CD4-positive, alpha-beta T cell (primary cell): ENCODE data around the gene IDUA. TPM values are rescaled to one million over a fixed set of nuclear protein-coding genes. Genes with fewer than 3 reads are reported as not detected.
"Not testable (repeated sequence)": the region's sequence is repeated elsewhere in the genome, so short reads cannot be mapped to it uniquely, and the experiment has no call there.

Experiments
- ATAC-seq: fragments of 200-7000 bp; cut with Tn5 transposase; one replicate; pipeline ENCODE4 v1.10.0; 2022; ENCODE audit warnings: mild to moderate bottlenecking; ENCODE audit not compliant: poor library complexity
- CTCF ChIA-PET: fragments of 350-600 bp; sonication (Branson Sonifier 250); formaldehyde crosslinking; loops from one replicate; lab custom pipeline; 2021; ENCODE audit warnings: antibody characterized with exemption, inconsistent platforms; lab: Charles Lee
- POLR2A ChIA-PET: fragments of 350-600 bp; sonication (Branson Sonifier 250); formaldehyde crosslinking; loops from one replicate; lab custom pipeline; 2021; ENCODE audit warnings: antibody characterized with exemption, inconsistent platforms; lab: Charles Lee
- DNase-seq, 14 experiments: peaks; one replicate each; pipeline ENCODE4 v3.0.0-alpha.2; 2013 to 2020; ENCODE audit warnings: mixed read lengths in 2 of 14
- H3K27ac ChIP-seq, 2 donors: one replicate each; pipeline versions ENCODE4 v1.5.1 to v1.7.0; 2013; ENCODE audit warnings: low read length in 2 of 2, low read depth in 1 of 2, mild to moderate bottlenecking in 1 of 2
- H3K27me3 ChIP-seq, 2 experiments: 1 replicate in 1 of 2; 2 replicates in 1 of 2; pipeline versions ENCODE4 v1.6.1 to v1.7.0; 2013; ENCODE audit warnings: low read length in 2 of 2, control low read depth in 1 of 2, mild to moderate bottlenecking in 1 of 2, moderate library complexity in 1 of 2; ENCODE audit not compliant: insufficient read depth in 2 of 2, control insufficient read depth in 1 of 2
- H3K36me3 ChIP-seq: one replicate; pipeline ENCODE4 v1.6.1; 2013; ENCODE audit warnings: low read length, control low read depth; ENCODE audit not compliant: insufficient read depth
- H3K4me1 ChIP-seq: one replicate; pipeline ENCODE4 v1.6.1; 2013; ENCODE audit warnings: low read length, control low read depth; ENCODE audit not compliant: insufficient read depth
- H3K4me3 ChIP-seq: one replicate; pipeline ENCODE4 v1.5.1; 2013; ENCODE audit warnings: mild to moderate bottlenecking, low read length, moderate library complexity
- H3K9me3 ChIP-seq, 2 experiments: 1 replicate in 1 of 2; 2 replicates in 1 of 2; pipeline versions ENCODE4 v1.6.1 to v1.7.0; 2013; ENCODE audit warnings: low read length in 2 of 2, mild to moderate bottlenecking in 2 of 2, control low read depth in 1 of 2, moderate library complexity in 1 of 2; ENCODE audit not compliant: control insufficient read depth in 1 of 2, insufficient read depth in 1 of 2
- H3K27ac Mint-ChIP-seq: one replicate; pipeline ENCODE4 v1.8.0; 2020; ENCODE audit warnings: mixed read lengths
- H3K27me3 Mint-ChIP-seq: one replicate; pipeline ENCODE4 v1.8.0; 2021; ENCODE audit warnings: mixed read lengths
- H3K36me3 Mint-ChIP-seq: one replicate; pipeline ENCODE4 v1.8.0; 2021; ENCODE audit warnings: low read depth, mixed read lengths
- H3K4me1 Mint-ChIP-seq: one replicate; pipeline ENCODE4 v1.8.0; 2021; ENCODE audit warnings: low read depth, mixed read lengths
- H3K4me3 Mint-ChIP-seq: one replicate; pipeline ENCODE4 v1.8.0; 2020; ENCODE audit warnings: mild to moderate bottlenecking, mixed read lengths
- H3K9me3 Mint-ChIP-seq: one replicate; pipeline ENCODE4 v1.8.0; 2020; ENCODE audit warnings: mixed read lengths
- CTCF ChIP-seq: fragments of 200-600 bp; IDR thresholded peaks from one replicate; pipeline ENCODE4 v1.8.0; 2022; ENCODE audit warnings: antibody characterized with exemption, mild to moderate bottlenecking
- intact Hi-C, 2 experiments: fragments of 100-400 bp; cut with DNase I in 1 of 2; cut with micrococcal nuclease in 1 of 2; formaldehyde crosslinking; loops; one replicate each; pipeline versions ENCODE4 v1.15.1 to v1.9.0; 2023 to 2025; cut with DNase I, micrococcal nuclease
- total RNA-seq, 174 experiments: library from RNA in 2 of 174; stranded (reverse) in 2 of 174; gene quantifications; one replicate each; pipeline ENCODE4 v1.2.3 and lab custom pipeline; 2021 to 2026

Gene IDUA
- total RNA-seq, 2 experiments from 2014 or later: 70.2 to 77.8 TPM

- Mint-ChIP-seq H3K4me1 (peaks cover 11% of the 10 kb centered on the region), H3K4me3 (peak overlapping the region; percentile 63), H3K36me3 (no peaks in the 10 kb centered on the region), H3K27ac (peak overlapping the region; percentile 56), H3K27me3 (peaks cover 11% of the 10 kb centered on the region), H3K9me3 (no peaks in the 10 kb centered on the region)
- peaks cover 19% of the 10 kb centered on the region for H3K4me1 ChIP-seq
- intact Hi-C loops: loop anchor here in 1 of 2 experiments (5.0 kb wide), 1 partner anchor 41 kb away; the partner anchor contains the start of gene FGFRL1
- ChIA-PET CTCF (no interaction called here), POLR2A (no interaction called here)
- no peak overlapping the region for H3K27ac ChIP-seq
- H3K4me3 ChIP-seq: no peak overlapping the region
- H3K36me3 ChIP-seq: no peaks in the 10 kb centered on the region
- no peak for DNase-seq
- no peaks in the 10 kb centered on the region for H3K27me3 ChIP-seq
- H3K9me3 ChIP-seq: peaks cover 0 to 33% of the 10 kb centered on the region in 2 experiments
- ATAC-seq: no peak
- no peak for TF ChIP-seq CTCF
Observed at GRCh38 chr4:1053080-1053661, 66.3 kb downstream of the IDUA start.

- H3K9me3 Mint-ChIP-seq, H3K36me3 ChIP-seq, CTCF ChIA-PET, POLR2A ChIA-PET, H3K4me3 Mint-ChIP-seq, H3K27ac ChIP-seq, H3K27ac Mint-ChIP-seq, H3K36me3 Mint-ChIP-seq, DNase-seq, ATAC-seq, H3K4me3 ChIP-seq, H3K27me3 Mint-ChIP-seq, H3K27me3 ChIP-seq: not testable (repeated sequence)
- H3K9me3 ChIP-seq: peaks cover 0 to 29% of the 10 kb centered on the region in 2 experiments
- H3K4me1 Mint-ChIP-seq: peaks cover 11% of the 10 kb centered on the region
- intact Hi-C loops: loop anchor here in 1 of 2 experiments (5.0 kb wide), 1 partner anchor 42 kb away; the partner anchor contains the start of gene FGFRL1
- H3K4me1 ChIP-seq: peaks cover 19% of the 10 kb centered on the region
Observed at GRCh38 chr4:1053891-1054290, 67.0 kb downstream of the IDUA start.

Other genes starting within 250 kb of the IDUA start
- gene CPLX1, start 160.9 kb upstream of the IDUA start, total RNA-seq: 1 to 10 TPM; 1.5 TPM
- gene GAK, start 54.7 kb upstream of the IDUA start, total RNA-seq: 100 to 1,000 TPM; 130 to 131 TPM
- 10 to 100 TPM; 51.3 to 57.7 TPM for gene TMEM175, start 54.6 kb upstream of the IDUA start, total RNA-seq
- gene DGKQ, start 13.5 kb upstream of the IDUA start, total RNA-seq: 10 to 100 TPM; 17.6 to 19.2 TPM
- not detected for gene SLC26A1, start 6.4 kb downstream of the IDUA start, total RNA-seq
- 10 to 100 TPM; 21.8 to 25.0 TPM for gene FGFRL1, start 24.6 kb downstream of the IDUA start, total RNA-seq
- gene RNF212, start 126.5 kb downstream of the IDUA start, total RNA-seq: 1 to 10 TPM; 5.6 to 8.3 TPM
- 10 to 100 TPM; 12.8 to 15.7 TPM for gene SPON2, start 185.5 kb downstream of the IDUA start, total RNA-seq